PFSK-1 (cell line): ENCODE measurements around the gene CAPN5.

Experiments used
- FOXP2 ChIP-seq: optimal IDR thresholded peaks from 2 replicates; pipeline ENCODE3; 2011; ENCODE audit warnings: borderline replicate concordance, control low read depth, inconsistent platforms; ENCODE audit not compliant: insufficient read depth; ENCODE audit errors: extremely low read length, extremely low read depth
- POLR2AphosphoS5 ChIP-seq: IDR thresholded peaks from 2 replicates; pipeline ENCODE4 v1.6.1; 2012; ENCODE audit warnings: low read depth, mild to moderate bottlenecking, control low read depth, low read length, moderate library complexity
- REST ChIP-seq, 2 experiments: IDR thresholded peaks; 2 replicates each; pipeline versions ENCODE4 v1.6.1 to v1.8.0; 2011 to 2012; ENCODE audit warnings: low read depth in 2 of 2, low read length in 2 of 2, control low read depth in 1 of 2, inconsistent platforms in 1 of 2, mild to moderate bottlenecking in 1 of 2, moderate library complexity in 1 of 2; ENCODE audit not compliant: insufficient read depth in 1 of 2
- SIN3A ChIP-seq: IDR thresholded peaks from 2 replicates; pipeline ENCODE4 v1.6.1; 2012; ENCODE audit warnings: mild to moderate bottlenecking, low read length, moderate library complexity, borderline replicate concordance; ENCODE audit not compliant: insufficient read depth
- TAF1 ChIP-seq: IDR thresholded peaks from 2 replicates; pipeline ENCODE4 v1.6.1; 2012; ENCODE audit warnings: low read length, control low read depth, borderline replicate concordance; ENCODE audit not compliant: insufficient read depth

The CAPN5 gene

GRCh38 chr11:77153276-77154185 is 86.8 kb downstream of the CAPN5 start:
- TF ChIP-seq SIN3A (no peak), POLR2AphosphoS5 (no peak)

GRCh38 chr11:77154381-77155081 is 87.8 kb downstream of the CAPN5 start:
- TF ChIP-seq REST (IDR thresholded peaks at IDR 0.05; ENCODE audit: insufficient read depth in 1 of 2, low read depth in 2 of 2, low read length in 2 of 2) (no peak), POLR2AphosphoS5 (no peak), TAF1 (no peak)

- TF ChIP-seq REST (IDR thresholded peaks at IDR 0.05; ENCODE audit: insufficient read depth in 1 of 2, low read depth in 2 of 2, low read length in 2 of 2) (no peak), POLR2AphosphoS5 (no peak), TAF1 (no peak), SIN3A (no peak), FOXP2 (no peak)
Measured at GRCh38 chr11:77155082-77155475, 88.3 kb downstream of the CAPN5 start.

GRCh38 chr11:77155556-77156130 is 88.9 kb downstream of the CAPN5 start:
- no peak for TF ChIP-seq POLR2AphosphoS5
- TF ChIP-seq TAF1: no peak
- TF ChIP-seq SIN3A: no peak
- TF ChIP-seq FOXP2: no peak
- TF ChIP-seq REST (IDR thresholded peaks at IDR 0.05; ENCODE audit: insufficient read depth in 1 of 2, low read depth in 2 of 2, low read length in 2 of 2): no peak

GRCh38 chr11:77156396-77157195 is 89.8 kb downstream of the CAPN5 start:
- TF ChIP-seq REST (IDR thresholded peaks at IDR 0.05; ENCODE audit: insufficient read depth in 1 of 2, low read depth in 2 of 2, low read length in 2 of 2) (no peak), TAF1 (no peak), POLR2AphosphoS5 (no peak), FOXP2 (no peak), SIN3A (no peak)
